SK-N-SH (cell line): ENCODE data around the gene MARVELD1. TPM values are rescaled to one million over a fixed set of nuclear protein-coding genes. Genes with fewer than 3 reads are reported as not detected.

Experiments
- CTCF ChIA-PET: fragments of 300-600, 350-600 bp; formaldehyde crosslinking; extraction: SDS; loops from one replicate; lab custom pipeline; 2021; lab: Yijun Ruan, JAX
- POLR2A ChIA-PET: fragments of 350-600 bp; sonication (Branson Sonifier 250); formaldehyde crosslinking; extraction: SDS; loops from one replicate; lab custom pipeline; 2020; ENCODE audit warnings: antibody characterized with exemption, inconsistent platforms; lab: Yijun Ruan, JAX
- DNase-seq: peaks from one replicate; pipeline ENCODE4 v3.0.0; 2012
- H2AFZ ChIP-seq: fragments of 200-600 bp; sonication (generic); 2 replicates; pipeline ENCODE4 v1.8.1; 2016; ENCODE audit warnings: antibody characterized with exemption, mild to moderate bottlenecking, low read depth
- H3F3A ChIP-seq: fragments of 200-600 bp; sonication (generic); replicated peaks from 2 replicates; pipeline ENCODE3; 2016; ENCODE audit warnings: antibody characterized with exemption, mild to moderate bottlenecking; ENCODE audit not compliant: insufficient read depth
- H3K27ac ChIP-seq, 2 experiments: fragments of 200-500 bp in 1 of 2; fragments of 200-600 bp in 1 of 2; sonication (Bioruptor generic) in 1 of 2; sonication (generic), shearing (Covaris generic) in 1 of 2; 2 replicates each; pipeline versions ENCODE4 v1.5.1 to v1.6.1; 2014 to 2016; ENCODE audit warnings: low read depth in 2 of 2, inconsistent platforms in 1 of 2, low read length in 1 of 2, mild to moderate bottlenecking in 1 of 2, mixed read lengths in 1 of 2
- H3K27me3 ChIP-seq: fragments of 200-600 bp; sonication (generic), shearing (Covaris generic); 2 replicates; pipeline ENCODE4 v1.6.1; 2016; ENCODE audit warnings: mixed run types; ENCODE audit not compliant: insufficient read depth
- H3K36me3 ChIP-seq, 2 experiments: fragments of 200-500 bp in 1 of 2; fragments of 200-600 bp in 1 of 2; sonication (Bioruptor generic) in 1 of 2; sonication (generic) in 1 of 2; replicated peaks in 1 of 2; 2 replicates each; pipeline versions ENCODE3 to v1.5.1; 2014 to 2016; ENCODE audit warnings: low read length in 1 of 2, mild to moderate bottlenecking in 1 of 2; ENCODE audit not compliant: insufficient read depth in 2 of 2, control insufficient read depth in 1 of 2
- H3K4me1 ChIP-seq, 2 experiments: fragments of 200-500 bp in 1 of 2; fragments of 200-600 bp in 1 of 2; sonication (Bioruptor generic) in 1 of 2; sonication (generic), shearing (Covaris generic) in 1 of 2; 2 replicates each; pipeline versions ENCODE4 v1.5.1 to v1.6.1; 2014 to 2016; ENCODE audit warnings: low read depth in 1 of 2, low read length in 1 of 2, mixed run types in 1 of 2; ENCODE audit not compliant: insufficient read depth in 2 of 2, control insufficient read depth in 1 of 2
- H3K4me2 ChIP-seq: fragments of 200-600 bp; sonication (generic), shearing (Covaris generic); 2 replicates; pipeline ENCODE4 v1.6.1; 2017; ENCODE audit warnings: mixed run types
- H3K4me3 ChIP-seq, 2 experiments: fragments of 200-500 bp in 1 of 2; fragments of 200-600 bp in 1 of 2; sonication (Bioruptor generic) in 1 of 2; sonication (generic), shearing (Covaris generic) in 1 of 2; 2 replicates each; pipeline versions ENCODE4 v1.5.1 to v1.8.1; 2014 to 2016; ENCODE audit warnings: low read depth in 2 of 2, inconsistent platforms in 1 of 2, low read length in 1 of 2, mild to moderate bottlenecking in 1 of 2, mixed read lengths in 1 of 2, moderate library complexity in 1 of 2
- H3K79me2 ChIP-seq: fragments of 200-600 bp; sonication (generic); 2 replicates; pipeline ENCODE4 v1.8.1; 2017; ENCODE audit warnings: mild to moderate bottlenecking; ENCODE audit not compliant: insufficient read depth
- H3K9ac ChIP-seq: fragments of 200-600 bp; sonication (generic); 2 replicates; pipeline ENCODE4 v1.6.1; 2017; ENCODE audit warnings: mixed run types
- H3K9me2 ChIP-seq: fragments of 200-600 bp; sonication (generic); 2 replicates; pipeline ENCODE4 v1.6.1; 2017; ENCODE audit warnings: mixed run types
- H3K9me3 ChIP-seq: fragments of 200-600 bp; sonication (generic); 2 replicates; pipeline ENCODE4 v1.6.1; 2017; ENCODE audit warnings: mixed run types, mild to moderate bottlenecking, moderate library complexity
- H4K20me1 ChIP-seq: fragments of 200-600 bp; sonication (generic); 2 replicates; pipeline ENCODE4 v1.6.1; 2017; ENCODE audit warnings: mild to moderate bottlenecking, mixed run types; ENCODE audit not compliant: insufficient read depth
- CHD2 ChIP-seq: fragments of 150-350 bp; IDR thresholded peaks from 2 replicates; pipeline ENCODE4 v1.6.1; 2018; ENCODE audit warnings: low read length; ENCODE audit not compliant: partially characterized antibody
- ELF1 ChIP-seq: IDR thresholded peaks from 2 replicates; pipeline ENCODE4 v1.4.0; 2012
- EP300 ChIP-seq, 2 experiments: IDR thresholded peaks; 2 replicates each; pipeline versions ENCODE4 v1.4.0 to v1.6.1; 2012; ENCODE audit warnings: borderline replicate concordance in 1 of 2, low read depth in 1 of 2, low read length in 1 of 2
- FOXM1 ChIP-seq: IDR thresholded peaks from 2 replicates; pipeline ENCODE4 v1.4.0; 2012; ENCODE audit warnings: low read depth, mild to moderate bottlenecking
- GABPA ChIP-seq: IDR thresholded peaks from 2 replicates; pipeline ENCODE4 v1.4.0; 2012; ENCODE audit warnings: low read depth, mild to moderate bottlenecking
- IRF3 ChIP-seq: fragments of 150-350 bp; IDR thresholded peaks from 2 replicates; pipeline ENCODE4 v1.6.1; 2016; ENCODE audit warnings: mild to moderate bottlenecking, low read depth, low read length
- JUND ChIP-seq: IDR thresholded peaks from 2 replicates; pipeline ENCODE4 v1.4.0; 2012
- NFIC ChIP-seq: IDR thresholded peaks from 2 replicates; pipeline ENCODE4 v1.4.0; 2012; ENCODE audit warnings: borderline replicate concordance
- RFX5 ChIP-seq: IDR thresholded peaks from 2 replicates; pipeline ENCODE4 v1.6.1; 2012; ENCODE audit warnings: mild to moderate bottlenecking, improper control_type of control experiment, low read length
- RXRA ChIP-seq: IDR thresholded peaks from 2 replicates; pipeline ENCODE4 v1.4.0; 2012; ENCODE audit warnings: low read depth, mild to moderate bottlenecking, borderline replicate concordance
- SIN3A ChIP-seq: IDR thresholded peaks from 2 replicates; pipeline ENCODE4 v1.6.1; 2012; ENCODE audit warnings: low read depth, mild to moderate bottlenecking, low read length, moderate library complexity, borderline replicate concordance
- TAF1 ChIP-seq: IDR thresholded peaks from 2 replicates; pipeline ENCODE4 v1.6.1; 2012; ENCODE audit warnings: low read depth, mild to moderate bottlenecking, low read length, moderate library complexity, borderline replicate concordance
- TCF12 ChIP-seq: IDR thresholded peaks from 2 replicates; pipeline ENCODE4 v1.4.0; 2012
- YY1 ChIP-seq: IDR thresholded peaks from 2 replicates; pipeline ENCODE4 v1.4.0; 2012; ENCODE audit warnings: low read depth, mild to moderate bottlenecking
- WGBS: methylation state at CpG from one replicate; pipeline ENCODE4 v1.1.6; 2017; ENCODE audit warnings: low lambda C conversion rate; 5-methylcytosine and 5-hydroxymethylcytosine counted together
- polyA plus RNA-seq, 3 experiments: library from polyadenylated mRNA; depleted of rRNA; stranded (reverse); fragments of >200 nt; gene quantifications; 2 replicates each; pipeline ENCODE4 v1.2.3, GENCODE V29; 2012

MARVELD1 gene
- polyA plus RNA-seq, 1 of the 3 experiments (the other 2 are of a cell fraction) = 53.0 TPM

- H3K27me3 ChIP-seq = no peaks in the 10 kb centered on the region; the same call in 1 of the 2 replicates
- H3K4me3 ChIP-seq = no peak overlapping the region
- no peaks in the 10 kb centered on the region; a peak in 1 of 4 replicates for H3K4me1 ChIP-seq
- H3K27ac ChIP-seq = no peak overlapping the region
- DNase-seq = no peak
- 93% methylated on average over 3 of the region's 15 CpGs for WGBS
- peaks cover 0 to 15% of the 10 kb centered on the region in 2 experiments for H3K36me3 ChIP-seq
- H4K20me1 ChIP-seq = no peaks in the 10 kb centered on the region
- H3F3A ChIP-seq = no peaks in the 10 kb centered on the region
- POLR2A ChIA-PET = no interaction called here
- no peak overlapping the region for H2AFZ ChIP-seq
- H3K4me2 ChIP-seq = no peak overlapping the region
- H3K9me2 ChIP-seq = no peaks in the 10 kb centered on the region
- H3K9ac ChIP-seq = no peak overlapping the region
- no peaks in the 10 kb centered on the region for H3K9me3 ChIP-seq
- no peaks in the 10 kb centered on the region for H3K79me2 ChIP-seq
- TF ChIP-seq GABPA (no peak), SIN3A (no peak), NFIC (no peak)
- CTCF ChIA-PET = interaction anchor here (1.1 to 13.8 kb wide), 8 partner anchors 11 to 281 kb away, joined by 3 to 162 read pairs (median 6); no protein-coding TSS in a partner anchor
Observed at GRCh38 chr10:97765201-97765600, 51.7 kb downstream of the MARVELD1 start.

GRCh38 chr10:97766106-97766810 is 52.7 kb downstream of the MARVELD1 start:
- H3K4me1 ChIP-seq = peaks cover 0 to 1% of the 10 kb centered on the region in 2 experiments; a peak in 1 of 4 replicates

GRCh38 chr10:97766996-97767924 is 53.7 kb downstream of the MARVELD1 start:
- no peak overlapping the region for H3K4me3 ChIP-seq
- no peak overlapping the region for H3K4me2 ChIP-seq
- H3K27me3 ChIP-seq = peaks cover 14% of the 10 kb centered on the region; the same call in 1 of the 2 replicates
- H3K4me1 ChIP-seq = peaks cover 0 to 4% of the 10 kb centered on the region in 2 experiments; a peak in 1 of 4 replicates
- no peaks in the 10 kb centered on the region for H3K79me2 ChIP-seq
- H3K9ac ChIP-seq = no peak overlapping the region
- CTCF ChIA-PET = interaction anchor here (0.9 to 13.8 kb wide), 9 partner anchors 8 to 278 kb away, joined by 3 to 162 read pairs (median 4); no protein-coding TSS in a partner anchor
- H4K20me1 ChIP-seq = no peaks in the 10 kb centered on the region
- no peaks in the 10 kb centered on the region for H3K9me3 ChIP-seq
- POLR2A ChIA-PET = no interaction called here
- no peak for DNase-seq
- H3K27ac ChIP-seq = no peak overlapping the region
- no peak overlapping the region for H2AFZ ChIP-seq
- TF ChIP-seq YY1 = no peak
- TF ChIP-seq CHD2 = no peak
- TF ChIP-seq EP300 (IDR thresholded peaks at IDR 0.05; ENCODE audit: borderline replicate concordance in 1 of 2, low read depth in 1 of 2, low read length in 1 of 2) = no peak
- no peak for TF ChIP-seq IRF3
- no peak for TF ChIP-seq RFX5
- no peak for TF ChIP-seq JUND
- TF ChIP-seq TAF1 = no peak
- no peak for TF ChIP-seq TCF12
- TF ChIP-seq RXRA = no peak
- no peak for TF ChIP-seq ELF1
- H3K9me2 ChIP-seq = no peaks in the 10 kb centered on the region
- 94% methylated on average over 22 of the region's 22 CpGs for WGBS
- no peaks in the 10 kb centered on the region for H3K36me3 ChIP-seq
- H3F3A ChIP-seq = no peaks in the 10 kb centered on the region

More at GRCh38 chr10:97766106-97766810, 52.7 kb downstream of the MARVELD1 start:
- Histone ChIP-seq H3K9ac (no peak overlapping the region), H3F3A (no peaks in the 10 kb centered on the region), H3K27ac (no peak overlapping the region), H3K4me3 (no peak overlapping the region), H4K20me1 (no peaks in the 10 kb centered on the region), H3K9me3 (no peaks in the 10 kb centered on the region), H3K9me2 (no peaks in the 10 kb centered on the region), H3K4me2 (no peak overlapping the region), H3K36me3 (peaks cover 0 to 7% of the 10 kb centered on the region in 2 experiments), H3K79me2 (no peaks in the 10 kb centered on the region), H3K27me3 (peaks cover 8% of the 10 kb centered on the region; the same call in 1 of the 2 replicates), H2AFZ (no peak overlapping the region)
- TF ChIP-seq FOXM1 (no peak), GABPA (no peak)
- ChIA-PET POLR2A (no interaction called here), CTCF (interaction anchor here (0.9 to 13.8 kb wide), 7 partner anchors 12 to 138 kb away, joined by 3 to 162 read pairs (median 4); no protein-coding TSS in a partner anchor)
- DNase-seq = no peak
- WGBS = 85% methylated on average over 9 of the region's 13 CpGs
